Neural progenitor cell (in vitro differentiated cells): ENCODE measurements around the gene DNAAF5.
"Not testable (repeated sequence)": the region's sequence is repeated elsewhere in the genome, so short reads cannot be mapped to it uniquely, and the experiment has no call there.

Experiments
- CTCF ChIP-seq: fragments of 200-600 bp; sonication (generic); IDR thresholded peaks from 2 replicates; pipeline ENCODE4 v1.5.1; 2017; ENCODE audit warnings: antibody characterized with exemption, mild to moderate bottlenecking
- EZH2 ChIP-seq: fragments of 200-600 bp; sonication (generic); IDR thresholded peaks from 2 replicates; pipeline ENCODE4 v1.6.1; 2017; ENCODE audit warnings: antibody characterized with exemption, mild to moderate bottlenecking, moderate library complexity
- EZH2phosphoT487 ChIP-seq: fragments of 200-600 bp; sonication (generic); IDR thresholded peaks from 2 replicates; pipeline ENCODE4 v1.6.1; 2017; ENCODE audit warnings: antibody characterized with exemption

- TF ChIP-seq CTCF, EZH2, EZH2phosphoT487: not testable (repeated sequence)
Measured at GRCh38 chr7:744128-744520, 17.6 kb downstream of the DNAAF5 start.
